Measurements from ENCODE around the gene OSBPL8.

The OSBPL8 gene

GRCh38 chr12:76495556-76495955, 64.0 kb downstream of the OSBPL8 start:
- Histone ChIP-seq H3K9ac (ENCODE audit: low read length) (no peak overlapping the region), H3K36me3 (ENCODE audit: insufficient read depth, low read length) (peaks cover 9% of the 10 kb centered on the region), H3K27ac (ENCODE audit: low read depth, low read length, poor library complexity, severe bottlenecking) (no peak overlapping the region), H4K20me1 (ENCODE audit: insufficient read depth, low read length) (no peaks in the 10 kb centered on the region), H3F3A (ENCODE audit: insufficient read depth, low read length) (no peaks in the 10 kb centered on the region), H3K27me3 (ENCODE audit: insufficient read depth, low read length) (no peaks in the 10 kb centered on the region), H3K4me3 (ENCODE audit: low read depth, low read length, poor library complexity, severe bottlenecking) (no peak overlapping the region), H3K9me2 (ENCODE audit: low read depth, low read length) (no peaks in the 10 kb centered on the region), H2AFZ (ENCODE audit: low read length) (no peak overlapping the region), H3K4me2 (ENCODE audit: low read length) (no peak overlapping the region), H3K9me3 (ENCODE audit: low read length) (peaks cover 17% of the 10 kb centered on the region), H3K79me2 (ENCODE audit: insufficient read depth, low read length) (peaks cover 4% of the 10 kb centered on the region; the same call in 1 of the 2 replicates), H3K4me1 (ENCODE audit: insufficient read depth, low read length, severe bottlenecking) (no peaks in the 10 kb centered on the region)
- TF ChIP-seq, protein P1, sequence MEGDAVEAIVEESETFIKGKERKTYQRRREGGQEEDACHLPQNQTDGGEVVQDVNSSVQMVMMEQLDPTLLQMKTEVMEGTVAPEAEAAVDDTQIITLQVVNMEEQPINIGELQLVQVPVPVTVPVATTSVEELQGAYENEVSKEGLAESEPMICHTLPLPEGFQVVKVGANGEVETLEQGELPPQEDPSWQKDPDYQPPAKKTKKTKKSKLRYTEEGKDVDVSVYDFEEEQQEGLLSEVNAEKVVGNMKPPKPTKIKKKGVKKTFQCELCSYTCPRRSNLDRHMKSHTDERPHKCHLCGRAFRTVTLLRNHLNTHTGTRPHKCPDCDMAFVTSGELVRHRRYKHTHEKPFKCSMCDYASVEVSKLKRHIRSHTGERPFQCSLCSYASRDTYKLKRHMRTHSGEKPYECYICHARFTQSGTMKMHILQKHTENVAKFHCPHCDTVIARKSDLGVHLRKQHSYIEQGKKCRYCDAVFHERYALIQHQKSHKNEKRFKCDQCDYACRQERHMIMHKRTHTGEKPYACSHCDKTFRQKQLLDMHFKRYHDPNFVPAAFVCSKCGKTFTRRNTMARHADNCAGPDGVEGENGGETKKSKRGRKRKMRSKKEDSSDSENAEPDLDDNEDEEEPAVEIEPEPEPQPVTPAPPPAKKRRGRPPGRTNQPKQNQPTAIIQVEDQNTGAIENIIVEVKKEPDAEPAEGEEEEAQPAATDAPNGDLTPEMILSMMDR (IDR thresholded peaks at IDR 0.05; ENCODE audit: low read length): no peak
- TF ChIP-seq EZH2 (IDR thresholded peaks at IDR 0.05; ENCODE audit: borderline replicate concordance, low read length): no peak

DNA sequence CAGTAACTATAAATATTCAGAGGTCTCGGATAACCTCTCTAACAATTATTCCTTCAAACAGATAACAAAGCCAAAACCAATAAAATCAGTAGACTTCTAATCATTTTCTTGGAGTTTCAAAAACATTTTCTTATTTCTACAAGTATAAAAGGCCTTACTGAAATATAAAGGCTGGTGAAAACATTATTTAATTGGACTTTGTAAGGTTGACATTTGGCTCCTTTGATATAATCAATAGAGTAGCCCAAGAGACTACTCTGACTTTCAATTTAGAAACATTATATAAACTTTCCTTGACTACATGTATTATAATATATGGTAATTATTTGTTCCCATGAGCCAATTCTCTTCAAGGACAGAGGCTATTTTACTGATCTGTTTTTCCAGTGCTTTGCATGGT, 68.3 kb downstream of the OSBPL8 start:
- H4K20me1 ChIP-seq (ENCODE audit: insufficient read depth, low read length): no peaks in the 10 kb centered on the region
- no peak overlapping the region for H3K4me2 ChIP-seq (ENCODE audit: low read length)
- H3K36me3 ChIP-seq (ENCODE audit: insufficient read depth, low read length): peaks cover 22% of the 10 kb centered on the region
- H3K79me2 ChIP-seq (ENCODE audit: insufficient read depth, low read length): peaks cover 4% of the 10 kb centered on the region; the same call in 1 of the 2 replicates
- no peaks in the 10 kb centered on the region for H3K27me3 ChIP-seq (ENCODE audit: insufficient read depth, low read length)
- H3K9me2 ChIP-seq (ENCODE audit: low read depth, low read length): no peaks in the 10 kb centered on the region
- H3K27ac ChIP-seq (ENCODE audit: low read depth, low read length, poor library complexity, severe bottlenecking): no peak overlapping the region
- no peak overlapping the region for H3K9ac ChIP-seq (ENCODE audit: low read length)
- H3K4me1 ChIP-seq (ENCODE audit: insufficient read depth, low read length, severe bottlenecking): no peaks in the 10 kb centered on the region
- H3K9me3 ChIP-seq (ENCODE audit: low read length): peaks cover 21% of the 10 kb centered on the region
- TF ChIP-seq EZH2 (IDR thresholded peaks at IDR 0.05; ENCODE audit: borderline replicate concordance, low read length): no peak
- TF ChIP-seq, protein P1 (IDR thresholded peaks at IDR 0.05; ENCODE audit: low read length): no peak
- H2AFZ ChIP-seq (ENCODE audit: low read length): no peak overlapping the region
- no peak overlapping the region for H3K4me3 ChIP-seq (ENCODE audit: low read depth, low read length, poor library complexity, severe bottlenecking)
- H3F3A ChIP-seq (ENCODE audit: insufficient read depth, low read length): no peaks in the 10 kb centered on the region

DNA sequence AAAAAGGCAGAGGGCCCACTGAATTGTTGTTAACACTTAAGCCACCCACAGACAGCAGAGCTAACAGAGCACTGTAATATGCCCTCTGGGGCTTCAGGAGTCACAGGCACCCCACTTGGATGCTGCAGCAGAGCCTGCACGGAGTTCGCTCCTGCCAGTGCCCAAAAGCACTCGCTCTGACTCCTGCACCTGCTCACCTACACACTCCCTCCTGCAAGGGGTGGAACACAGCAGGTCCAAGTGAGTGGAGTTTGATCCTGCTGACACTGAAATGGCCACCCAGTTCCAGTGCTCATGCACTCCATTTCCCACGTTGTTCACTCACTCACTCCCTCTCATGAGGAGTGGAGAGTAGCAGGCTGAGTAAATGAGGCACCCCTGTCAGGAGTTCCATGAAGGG, 68.8 kb downstream of the OSBPL8 start:
- H3K27me3 ChIP-seq (ENCODE audit: insufficient read depth, low read length): no peaks in the 10 kb centered on the region
- H2AFZ ChIP-seq (ENCODE audit: low read length): no peak overlapping the region
- H3F3A ChIP-seq (ENCODE audit: insufficient read depth, low read length): no peaks in the 10 kb centered on the region
- peaks cover 21% of the 10 kb centered on the region for H3K9me3 ChIP-seq (ENCODE audit: low read length)
- no peak for TF ChIP-seq EZH2 (IDR thresholded peaks at IDR 0.05; ENCODE audit: borderline replicate concordance, low read length)
- TF ChIP-seq, protein P1 (IDR thresholded peaks at IDR 0.05; ENCODE audit: low read length): no peak
- peaks cover 4% of the 10 kb centered on the region; the same call in 1 of the 2 replicates for H3K79me2 ChIP-seq (ENCODE audit: insufficient read depth, low read length)
- H3K4me3 ChIP-seq (ENCODE audit: low read depth, low read length, poor library complexity, severe bottlenecking): no peak overlapping the region
- H3K27ac ChIP-seq (ENCODE audit: low read depth, low read length, poor library complexity, severe bottlenecking): no peak overlapping the region
- no peaks in the 10 kb centered on the region for H3K9me2 ChIP-seq (ENCODE audit: low read depth, low read length)
- no peaks in the 10 kb centered on the region for H3K4me1 ChIP-seq (ENCODE audit: insufficient read depth, low read length, severe bottlenecking)
- peaks cover 26% of the 10 kb centered on the region for H3K36me3 ChIP-seq (ENCODE audit: insufficient read depth, low read length)
- H3K9ac ChIP-seq (ENCODE audit: low read length): no peak overlapping the region
- H4K20me1 ChIP-seq (ENCODE audit: insufficient read depth, low read length): no peaks in the 10 kb centered on the region
- no peak overlapping the region for H3K4me2 ChIP-seq (ENCODE audit: low read length)
